NCI-H345 treated with DMSO at 0.1 percent for 48 hours (cell line): ENCODE measurements around the gene LCK.

Source experiments
- DNase-seq: peaks from one replicate; lab custom pipeline; 2025; ENCODE audit not compliant: unreplicated experiment; lab: John Stamatoyannopoulos, UW

LCK gene

DNA sequence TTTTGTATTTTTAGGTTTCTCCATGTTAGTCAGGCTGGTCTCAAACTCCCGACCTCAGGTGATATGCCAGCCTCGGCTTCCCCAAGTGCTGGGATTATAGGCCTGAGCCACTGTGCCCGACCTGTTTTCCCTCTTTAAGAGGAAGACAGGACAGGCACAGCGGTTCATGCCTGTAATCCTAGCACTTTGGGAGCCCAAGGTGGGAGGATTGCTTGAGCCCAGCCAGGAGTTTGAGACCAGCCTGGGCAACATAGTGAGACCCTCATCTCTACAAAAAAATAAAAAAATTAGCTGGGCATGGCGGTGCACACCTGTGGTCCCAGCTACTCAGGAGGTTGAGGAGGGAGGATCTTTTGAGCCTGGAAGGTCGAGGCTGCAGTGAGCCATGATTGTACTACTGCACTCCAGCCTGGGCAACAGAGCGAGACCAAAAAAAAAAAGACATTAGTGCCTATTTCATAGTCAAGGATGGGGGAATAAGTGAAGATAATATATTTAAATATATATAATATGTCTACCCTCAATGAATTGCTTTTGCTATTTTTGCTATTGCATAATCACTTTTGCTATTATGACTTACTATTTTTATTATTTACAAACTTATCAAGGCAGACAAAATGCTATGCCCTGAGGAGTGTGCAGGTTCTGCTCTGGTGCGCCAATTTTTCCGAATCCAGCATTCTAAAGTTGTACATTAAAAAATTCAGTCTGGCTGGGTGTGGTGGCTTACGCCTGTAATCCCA lies 67.2 kb downstream of the LCK start:
- DNase-seq, result no peak

GRCh38 chr1:32321712-32322291 lies 70.7 kb downstream of the LCK start:
- no peak for DNase-seq

- DNase-seq, result no peak
These were observed 76.1 kb downstream of the LCK start for GRCh38 chr1:32327204-32327603.

- DNase-seq, result no peak
These were observed 78.9 kb downstream of the LCK start for GRCh38 chr1:32329931-32330466.

DNA sequence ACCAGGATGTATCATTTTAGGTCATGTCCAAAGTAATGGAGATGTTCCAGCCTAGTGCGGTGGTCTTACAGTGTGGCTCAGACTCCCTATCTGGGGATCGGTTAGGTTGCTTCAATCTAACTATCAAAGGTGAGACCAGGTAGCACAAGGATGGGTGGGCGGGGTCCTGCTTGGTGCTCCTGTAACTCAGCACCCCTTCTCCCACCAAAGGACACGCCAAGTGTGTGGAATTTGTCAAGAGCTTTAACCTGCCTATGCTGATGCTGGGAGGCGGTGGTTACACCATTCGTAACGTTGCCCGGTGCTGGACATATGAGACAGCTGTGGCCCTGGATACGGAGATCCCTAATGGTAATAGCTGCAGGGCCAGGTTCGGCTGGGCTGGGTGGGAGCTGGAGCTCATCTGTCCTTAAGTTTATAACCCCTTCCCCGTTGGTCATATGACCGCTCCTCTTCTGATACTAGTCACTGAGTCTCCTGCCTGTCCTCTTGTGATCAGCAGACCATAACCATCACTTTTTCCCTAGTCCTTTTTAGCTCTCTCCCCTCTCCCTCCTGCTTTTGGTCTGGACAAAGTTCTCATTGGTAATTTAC lies 79.6 kb downstream of the LCK start:
- no peak for DNase-seq

- no peak for DNase-seq
These were observed 80.5 kb downstream of the LCK start for GRCh38 chr1:32331549-32331948.

GRCh38 chr1:32332290-32333079 lies 81.4 kb downstream of the LCK start:
- no peak for DNase-seq

GRCh38 chr1:32333251-32333963 lies 82.3 kb downstream of the LCK start:
- no peak for DNase-seq

DNA sequence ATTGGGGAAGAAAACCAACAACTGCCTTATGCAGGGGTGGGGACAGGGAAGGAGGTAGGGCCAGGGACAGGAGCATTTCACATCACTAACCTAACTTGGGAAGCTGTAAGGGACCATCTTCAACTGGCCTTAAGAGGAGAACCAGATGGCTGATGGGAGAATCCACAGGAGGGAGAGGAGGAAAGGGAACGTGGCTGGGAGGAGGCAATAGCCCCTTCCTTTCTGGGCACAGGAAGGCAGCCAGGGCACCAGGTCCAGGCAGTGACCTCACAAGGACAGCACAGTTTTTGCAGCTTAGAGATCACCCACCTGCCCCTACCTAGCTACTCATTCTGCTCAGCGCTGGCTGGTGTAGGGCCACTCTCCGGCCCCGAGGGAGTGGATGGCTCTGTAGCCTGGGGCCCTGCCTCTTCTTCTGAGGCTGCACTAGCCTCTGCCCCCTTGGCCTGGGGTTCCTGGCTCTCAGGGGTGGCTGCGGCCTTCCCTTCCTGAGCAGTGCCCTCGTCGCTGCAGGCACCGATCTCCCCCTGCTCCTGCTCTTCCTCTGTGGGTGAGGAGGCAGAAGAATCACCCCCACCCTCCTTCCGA lies 83.3 kb downstream of the LCK start:
- no peak for DNase-seq

DNA sequence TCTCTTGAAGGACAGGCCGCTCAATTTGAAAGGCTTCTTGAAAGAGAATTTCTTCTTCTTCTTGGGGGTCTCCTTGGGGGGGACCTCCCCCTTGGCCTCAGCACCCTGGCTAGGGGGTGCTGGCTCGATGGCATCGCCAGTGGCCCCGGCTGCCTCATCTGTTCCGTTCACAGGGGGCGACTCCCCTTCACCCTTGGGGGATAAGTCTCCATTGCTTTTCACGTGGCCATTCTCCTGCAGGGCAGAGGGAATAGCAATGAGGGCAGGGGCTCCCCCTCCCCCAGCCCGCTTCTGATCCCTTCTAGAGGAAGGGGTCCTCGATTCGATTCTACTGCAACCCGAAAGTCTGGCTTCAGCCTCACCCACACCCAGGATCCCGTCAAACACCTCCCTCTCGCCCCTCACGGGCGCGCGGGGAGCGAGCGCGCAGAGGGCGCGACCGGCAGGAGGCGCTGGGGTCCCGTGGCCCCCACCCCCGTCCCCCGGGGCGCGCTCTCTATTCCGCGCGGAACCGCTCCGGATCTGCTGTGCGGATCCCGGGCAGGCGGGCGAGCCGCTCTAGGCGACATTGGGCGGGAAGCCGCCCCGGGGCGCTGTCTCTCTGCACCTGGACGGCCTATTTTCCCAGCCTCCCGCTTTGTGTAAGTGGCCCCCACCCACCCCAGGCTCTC lies 83.9 kb downstream of the LCK start:
- DNase-seq, result no peak

GRCh38 chr1:32335535-32335789 lies 84.4 kb downstream of the LCK start:
- DNase-seq, result no peak
